Measurements from ENCODE around the gene GOLGA6D.
"Not testable (repeated sequence)": the region's sequence is repeated elsewhere in the genome, so short reads cannot be mapped to it uniquely, and the experiment has no call there.

GOLGA6D gene

DNA sequence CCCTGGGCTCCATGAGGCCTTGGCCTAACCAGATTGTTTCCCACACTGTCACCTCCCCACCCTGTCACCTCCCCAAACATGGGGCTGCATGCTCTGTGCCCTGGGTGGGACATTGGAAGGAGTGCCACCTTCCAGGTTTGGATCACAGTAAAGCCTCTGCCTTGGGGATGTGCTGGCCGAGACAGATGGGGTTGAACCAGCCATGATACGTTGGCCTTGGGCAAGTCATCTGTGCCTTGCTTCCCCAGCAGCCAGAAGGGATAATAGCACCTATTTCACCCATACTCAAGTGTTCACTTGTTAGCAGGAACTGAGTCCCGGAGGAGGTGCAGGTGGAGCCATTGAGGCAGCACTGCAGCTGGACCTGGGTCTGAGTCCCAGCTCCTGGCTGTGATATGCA, 7.0 kb upstream of the GOLGA6D start:
- in situ Hi-C loops (cut with HindIII; ENCODE audit: low sequenced_read_pairs): not testable (repeated sequence)

DNA sequence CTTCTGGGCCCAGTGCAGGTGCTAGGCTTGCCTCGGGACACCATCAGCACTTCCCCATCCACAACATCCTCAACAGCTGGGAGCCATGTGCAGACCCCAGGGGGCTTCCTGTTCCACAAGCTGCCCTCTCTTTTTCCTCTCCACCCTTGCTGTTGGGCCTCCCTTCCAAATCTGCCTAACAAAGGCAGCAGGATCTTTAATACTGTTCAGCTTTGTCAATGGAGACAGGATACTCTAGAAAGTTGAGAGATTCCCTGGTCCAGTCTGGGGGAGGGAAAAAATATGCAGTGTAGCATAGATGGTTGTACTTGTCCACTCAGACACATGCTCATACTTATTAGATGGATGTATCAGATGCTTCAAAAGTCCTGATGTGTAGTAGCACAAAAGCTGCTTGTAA, 4.1 kb upstream of the GOLGA6D start:
- in situ Hi-C loops (cut with HindIII; ENCODE audit: low sequenced_read_pairs): not testable (repeated sequence)

DNA sequence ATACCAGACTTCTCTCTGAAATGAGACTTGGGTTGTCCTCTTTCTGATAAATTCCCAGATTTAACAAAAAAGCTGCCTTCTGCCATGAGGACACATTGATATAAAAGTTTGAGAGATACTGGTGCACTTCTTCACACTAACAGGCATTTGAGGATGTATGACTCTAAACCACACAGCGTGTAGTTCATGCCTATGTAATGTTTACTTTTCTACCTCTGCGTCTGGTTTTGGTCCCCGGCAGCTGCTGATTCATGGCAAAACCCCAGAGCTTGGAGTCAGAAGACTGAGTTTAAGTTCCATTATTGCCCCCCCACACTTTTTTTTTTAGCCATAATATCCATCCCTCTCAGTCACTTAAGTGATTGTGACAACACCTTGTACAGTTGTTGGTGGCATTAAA, 1.5 kb downstream of the GOLGA6D start:
- in situ Hi-C loops (cut with HindIII; ENCODE audit: low sequenced_read_pairs): not testable (repeated sequence)

DNA sequence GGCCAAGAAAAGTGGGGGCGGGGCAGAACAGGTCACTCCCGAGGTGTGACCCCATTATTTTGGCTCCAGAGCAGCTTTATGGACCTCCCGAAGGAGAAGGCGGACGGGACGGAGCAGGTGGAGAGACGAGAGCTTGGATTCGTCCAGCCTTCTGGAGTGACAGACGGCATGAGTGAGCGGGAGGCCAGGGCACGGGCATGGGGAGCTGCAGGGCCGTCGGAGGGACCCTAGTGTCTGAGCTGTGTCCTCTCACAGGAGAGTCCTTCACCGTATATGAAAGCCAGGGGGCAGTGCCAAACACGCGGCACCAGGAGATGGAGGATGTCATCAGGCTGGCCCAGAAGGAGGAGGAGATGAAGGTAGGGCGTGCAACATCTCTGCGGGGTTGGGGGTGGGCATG, 11.0 kb downstream of the GOLGA6D start:
- in situ Hi-C loops (cut with HindIII; ENCODE audit: low sequenced_read_pairs): not testable (repeated sequence)

DNA sequence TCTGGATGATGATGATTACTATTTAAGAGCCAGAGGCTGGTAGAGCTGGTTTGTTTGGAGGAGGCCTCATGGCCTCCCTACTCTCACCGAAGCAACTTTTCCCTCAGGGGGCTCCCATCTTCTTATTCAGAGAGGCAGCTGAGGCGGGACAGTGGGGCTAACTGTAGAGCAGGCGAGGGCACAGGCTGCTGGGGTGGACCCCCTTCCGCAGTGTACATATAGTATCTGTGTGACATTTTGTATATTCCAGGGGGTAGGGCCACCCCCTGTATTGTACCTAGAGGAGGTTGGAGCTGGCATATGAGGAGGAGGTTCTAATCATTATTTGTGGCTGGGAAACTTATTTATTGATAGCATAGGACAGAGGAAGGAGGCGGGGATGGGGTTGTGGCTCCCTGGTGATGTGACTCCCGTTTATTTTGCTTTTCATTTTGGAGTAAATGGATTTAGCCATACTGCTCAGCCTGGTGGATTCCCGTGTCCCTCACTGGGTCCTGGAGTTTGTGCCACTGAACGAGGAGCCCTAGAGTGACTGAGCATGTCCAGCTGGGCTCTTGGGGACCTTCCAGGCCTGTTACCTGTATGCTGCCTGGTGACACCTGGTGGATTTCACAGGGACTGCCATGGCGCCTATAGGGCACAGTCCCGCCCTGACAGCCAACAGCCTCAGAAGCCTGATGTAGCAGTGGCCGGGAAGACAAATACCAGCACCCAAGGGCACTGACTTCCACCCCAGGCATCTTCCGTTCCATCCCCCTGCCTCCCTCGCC, 16.1 kb downstream of the GOLGA6D start:
- in situ Hi-C loops (cut with HindIII; ENCODE audit: low sequenced_read_pairs): not testable (repeated sequence)

DNA sequence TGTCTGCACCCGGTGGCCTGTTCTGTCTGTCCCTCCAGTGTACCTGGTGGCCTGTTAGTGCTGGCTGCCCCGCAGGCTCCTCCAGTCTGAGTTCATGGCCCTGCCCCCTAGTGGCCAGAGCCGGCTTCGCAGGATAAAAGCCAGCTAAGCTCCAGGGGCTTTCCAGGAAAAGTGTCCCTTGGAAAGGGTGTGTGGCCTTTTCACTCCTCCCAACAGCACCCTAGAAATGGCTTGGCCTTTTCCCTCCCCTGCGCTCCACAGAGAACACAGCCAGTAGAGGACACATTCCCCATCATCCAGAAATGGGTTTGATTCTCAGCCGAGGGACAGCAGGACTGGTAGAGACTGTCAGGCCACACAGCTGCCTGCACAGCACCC, 16.7 kb downstream of the GOLGA6D start:
- in situ Hi-C loops (cut with HindIII; ENCODE audit: low sequenced_read_pairs): not testable (repeated sequence)

DNA sequence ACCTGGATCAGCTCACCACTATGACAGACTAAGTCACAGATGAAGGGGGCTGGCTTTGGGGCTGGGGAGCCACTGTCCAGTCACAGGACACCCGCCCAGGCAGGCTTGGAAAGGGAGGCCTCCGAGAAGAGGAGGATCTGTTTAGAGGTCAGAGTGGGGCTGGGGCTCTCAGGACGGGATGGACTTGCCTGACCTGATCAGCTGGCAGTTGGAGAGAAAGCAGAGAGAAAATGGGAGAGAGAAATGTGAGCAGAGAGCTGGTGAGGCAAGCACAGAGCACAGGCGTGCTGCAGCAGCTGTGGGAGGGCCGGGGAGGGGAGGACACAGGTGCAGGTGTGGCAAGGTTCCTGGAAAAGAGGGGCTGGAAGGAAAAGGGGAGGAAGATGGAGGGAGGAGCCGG, 17.4 kb downstream of the GOLGA6D start:
- in situ Hi-C loops (cut with HindIII; ENCODE audit: low sequenced_read_pairs): loop anchor here (25.0 kb wide), 1 partner anchor 88 kb away; the partner anchor contains the start of gene C15orf39

DNA sequence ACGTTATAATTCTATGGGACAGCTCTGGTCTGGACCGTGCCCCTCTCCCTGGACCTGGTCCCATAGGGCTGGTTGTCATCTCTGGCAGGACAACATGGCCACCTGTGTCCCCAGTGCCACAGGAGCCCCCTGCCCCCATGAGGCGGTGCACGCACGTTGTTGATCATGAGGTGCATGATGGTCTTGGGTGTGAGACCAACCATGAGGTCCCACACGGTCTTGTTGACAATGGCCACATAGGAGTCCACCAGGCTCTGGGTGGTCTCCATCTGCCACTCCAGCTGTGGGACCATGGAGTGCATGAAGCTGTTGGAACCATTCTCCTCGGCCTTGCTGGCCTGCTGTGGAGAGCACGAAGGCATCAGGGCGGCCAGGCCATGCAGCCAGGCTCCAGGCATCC, 19.7 kb downstream of the GOLGA6D start:
- in situ Hi-C loops (cut with HindIII; ENCODE audit: low sequenced_read_pairs): loop anchor here (25.0 kb wide), 1 partner anchor 90 kb away; the partner anchor contains the start of gene C15orf39

DNA sequence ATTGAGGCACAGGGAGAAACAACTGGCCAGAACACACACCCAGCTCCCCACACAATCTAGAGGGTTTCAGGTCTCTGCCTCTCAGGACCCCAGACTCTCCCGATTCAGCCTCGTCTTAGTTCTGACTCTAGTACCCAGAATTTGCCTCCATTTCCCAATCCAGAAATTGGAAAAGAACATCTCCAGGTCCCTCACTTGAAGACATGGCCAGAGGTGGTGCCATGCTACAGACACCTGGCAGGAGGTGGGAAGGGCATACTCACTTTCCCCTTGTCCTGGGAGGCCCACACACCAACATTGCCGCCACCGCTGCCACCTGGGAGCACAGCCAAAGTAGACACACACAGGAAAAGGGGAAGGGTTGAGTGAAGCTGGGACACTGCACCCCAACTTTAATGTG, 20.1 kb downstream of the GOLGA6D start:
- in situ Hi-C loops (cut with HindIII; ENCODE audit: low sequenced_read_pairs): loop anchor here (25.0 kb wide), 1 partner anchor 90 kb away; the partner anchor contains the start of gene C15orf39

DNA sequence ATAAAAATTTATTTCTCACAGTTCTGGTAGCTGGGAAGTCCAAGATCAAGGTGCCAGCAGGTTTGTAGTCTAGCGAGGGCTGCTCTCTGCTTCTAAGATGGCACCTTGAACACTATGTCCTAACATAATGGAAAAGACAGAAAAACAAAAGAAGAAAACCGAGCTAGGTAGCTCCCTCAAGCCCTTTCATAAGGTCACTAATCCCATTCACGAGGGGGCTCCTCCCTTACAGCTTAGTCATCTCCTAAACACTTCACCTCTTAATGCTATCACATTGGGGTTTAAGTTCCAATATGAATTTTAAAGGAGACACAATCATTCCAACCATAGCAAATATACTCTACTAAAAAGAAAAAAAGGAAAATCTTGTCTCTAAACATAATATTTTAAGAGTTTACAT, 23.6 kb downstream of the GOLGA6D start:
- in situ Hi-C loops (cut with HindIII; ENCODE audit: low sequenced_read_pairs): loop anchor here (25.0 kb wide), 1 partner anchor 94 kb away; the partner anchor contains the start of gene C15orf39

DNA sequence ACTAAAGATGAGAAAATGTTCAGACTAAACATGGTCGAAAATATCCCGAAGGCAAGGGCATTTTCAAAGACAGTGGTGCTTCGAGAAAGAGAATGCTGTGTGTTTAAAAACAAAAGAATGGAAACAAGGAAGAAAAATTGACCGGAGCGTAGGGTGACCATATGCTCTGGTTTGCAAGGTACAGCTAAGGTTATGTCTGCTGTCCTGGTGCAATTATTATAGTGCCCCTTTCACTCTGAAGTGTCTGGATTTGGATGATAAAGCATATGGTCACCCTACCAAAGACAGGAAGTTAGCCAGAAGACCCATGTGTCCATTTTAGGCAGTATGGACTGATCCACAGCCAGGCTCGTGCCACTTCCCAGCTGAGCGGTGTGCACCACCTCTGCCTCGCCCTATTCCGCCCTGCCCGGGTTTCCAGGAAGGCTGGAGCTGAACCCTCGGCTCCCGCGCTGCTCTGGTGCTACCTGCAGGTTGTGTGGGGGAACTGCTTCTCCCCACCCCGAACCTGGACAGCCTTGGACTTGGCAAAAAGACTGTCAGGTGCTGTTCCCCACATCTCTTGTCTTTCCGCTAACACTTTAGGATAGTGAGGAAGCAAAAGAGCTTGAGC, 25.2 kb downstream of the GOLGA6D start:
- in situ Hi-C loops (cut with HindIII; ENCODE audit: low sequenced_read_pairs): loop anchor here (25.0 kb wide), 1 partner anchor 96 kb away; the partner anchor contains the start of gene C15orf39

DNA sequence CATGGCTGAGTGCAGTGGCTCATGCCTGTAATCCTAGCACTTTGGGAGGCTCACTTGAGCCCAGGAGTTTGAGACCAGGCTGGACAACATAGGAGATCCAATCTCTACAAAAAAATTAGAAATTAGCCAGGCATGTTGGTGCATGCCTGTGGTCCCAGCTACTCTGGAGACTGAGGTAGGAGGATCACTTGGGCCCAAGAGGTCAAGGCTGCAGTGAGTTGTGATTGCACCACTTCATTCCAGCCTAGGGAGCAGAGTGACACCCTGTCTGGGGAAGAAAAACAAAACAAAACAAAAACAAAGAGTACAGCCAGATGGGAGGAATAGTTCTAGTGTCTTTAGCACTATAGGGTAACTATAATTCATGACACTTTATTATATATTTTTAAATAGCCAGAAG, 27.1 kb downstream of the GOLGA6D start:
- in situ Hi-C loops (cut with HindIII; ENCODE audit: low sequenced_read_pairs): loop anchor here (25.0 kb wide), 1 partner anchor 97 kb away; the partner anchor contains the start of gene C15orf39

DNA sequence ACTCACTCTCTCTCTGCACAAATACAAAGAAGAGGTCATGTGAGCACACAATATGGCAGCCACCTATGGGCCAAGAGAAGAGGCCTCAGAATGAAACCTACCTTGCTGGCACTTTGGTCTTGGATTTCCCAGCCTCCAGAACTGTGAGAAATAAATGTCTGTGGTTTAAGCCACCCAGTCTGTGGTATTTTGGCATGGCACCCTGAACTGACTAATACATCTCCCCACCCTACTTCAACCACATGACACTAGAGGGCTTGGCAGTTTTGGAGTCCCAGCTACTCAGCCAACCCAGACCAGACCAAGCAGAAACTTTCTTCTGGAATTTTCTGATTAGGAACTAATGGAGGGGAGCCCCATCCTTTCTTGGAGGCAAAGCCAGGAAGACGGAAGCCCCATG, 29.9 kb downstream of the GOLGA6D start:
- in situ Hi-C loops (cut with HindIII; ENCODE audit: low sequenced_read_pairs): loop anchor here (25.0 kb wide), 1 partner anchor 100 kb away; the partner anchor contains the start of gene C15orf39

DNA sequence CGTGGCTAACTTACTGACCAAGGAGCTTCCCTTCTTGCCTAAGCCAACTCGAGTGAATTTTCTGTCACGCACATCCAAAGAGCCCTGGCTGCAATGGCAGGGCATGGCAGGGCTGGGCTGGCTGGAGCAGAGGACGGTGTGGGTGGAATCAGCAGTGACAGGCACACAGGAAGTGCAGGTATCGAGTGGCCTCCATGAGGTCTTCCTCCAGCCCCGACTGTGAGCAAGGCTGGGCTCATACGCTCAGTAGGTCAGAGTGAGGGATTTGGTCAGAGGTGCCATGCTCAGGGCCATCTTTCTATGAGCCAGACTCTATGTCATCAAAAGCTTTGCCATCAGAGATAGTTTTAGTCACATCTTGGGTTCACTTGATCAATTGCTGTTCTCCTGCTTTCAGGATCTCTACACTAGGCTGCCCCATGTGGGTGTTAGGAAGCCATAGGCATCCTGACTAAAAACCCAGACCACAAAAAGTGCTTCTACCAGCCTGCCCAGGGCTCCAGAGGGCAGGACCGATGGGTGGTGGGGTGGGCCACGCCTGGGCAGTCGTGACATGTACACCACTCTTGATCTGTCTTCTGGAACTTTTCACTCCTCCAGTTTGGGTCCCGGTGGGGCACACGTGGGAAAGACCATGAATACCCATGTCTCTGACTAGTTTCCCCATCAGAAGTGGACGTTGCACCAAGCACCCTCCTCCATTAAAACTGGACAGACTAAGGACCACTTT, 30.6 kb downstream of the GOLGA6D start:
- in situ Hi-C loops (cut with HindIII; ENCODE audit: low sequenced_read_pairs): loop anchor here (25.0 kb wide), 1 partner anchor 101 kb away; the partner anchor contains the start of gene C15orf39

DNA sequence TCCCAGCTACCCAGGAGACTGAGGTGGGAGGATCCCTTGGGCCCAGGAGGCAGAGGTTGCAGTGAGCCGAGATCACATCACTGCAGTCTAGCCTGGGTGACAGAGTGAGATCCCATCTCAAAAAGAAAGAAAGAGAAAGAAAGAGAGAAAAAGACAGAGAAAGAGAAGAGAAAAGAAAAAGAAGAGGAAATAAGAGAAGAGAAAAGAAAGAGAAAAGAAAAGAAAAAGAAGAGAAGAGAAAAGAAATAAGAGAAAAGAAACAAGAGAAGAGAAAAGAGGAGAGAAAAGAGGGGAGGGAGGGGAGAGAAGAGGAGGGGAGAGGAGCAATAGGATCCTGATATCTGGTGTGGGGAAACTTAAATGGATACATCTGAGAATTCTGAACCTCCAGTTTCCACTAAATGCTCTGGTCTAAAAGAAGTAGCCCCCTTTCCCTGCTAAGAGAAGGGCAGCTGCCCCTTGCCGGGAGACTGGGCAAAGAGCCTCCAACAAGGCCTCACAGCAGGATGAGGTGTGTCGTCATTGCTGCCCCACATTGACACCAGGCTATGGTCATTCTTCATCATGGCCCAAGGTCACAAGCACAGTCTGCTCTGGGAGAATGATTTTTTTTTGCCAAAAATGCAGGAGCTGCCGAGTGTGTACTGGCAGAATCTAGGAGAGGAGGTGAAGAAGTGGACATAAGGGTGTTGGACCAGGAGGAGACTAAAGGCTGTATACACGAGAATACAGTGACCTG, 32.1 kb downstream of the GOLGA6D start:
- in situ Hi-C loops (cut with HindIII; ENCODE audit: low sequenced_read_pairs): loop anchor here (25.0 kb wide), 1 partner anchor 102 kb away; the partner anchor contains the start of gene C15orf39

DNA sequence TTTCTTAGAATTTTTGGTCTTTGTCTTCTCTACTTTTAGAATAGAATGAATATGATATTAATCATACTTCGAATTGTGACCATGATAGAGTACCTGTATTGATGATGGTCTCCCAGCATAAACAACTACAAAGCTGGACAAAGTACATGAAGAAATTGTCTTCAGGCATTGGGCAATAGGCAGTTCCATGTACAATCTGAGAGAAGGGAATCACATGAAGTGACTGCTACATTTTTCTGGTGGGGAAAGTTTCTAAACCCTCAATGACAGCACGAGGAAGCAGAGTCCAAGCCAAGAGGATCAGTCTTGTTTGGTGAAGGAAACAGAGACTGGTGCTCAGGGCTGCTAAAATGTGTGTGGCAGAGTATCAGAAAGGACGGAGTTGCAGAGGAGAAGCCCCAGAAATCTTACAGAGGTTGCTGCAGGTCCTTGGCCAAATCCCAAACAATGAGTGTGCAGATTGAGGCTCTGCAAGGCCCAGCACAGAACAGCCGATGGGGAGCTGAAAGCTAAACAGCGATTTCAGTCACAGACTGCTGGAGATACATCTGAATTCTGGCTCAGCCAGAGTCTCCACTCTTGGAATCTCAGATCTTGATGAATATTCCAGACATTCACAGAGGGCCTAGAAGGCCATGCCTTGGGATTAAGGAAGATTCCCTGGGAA, 36.7 kb downstream of the GOLGA6D start:
- in situ Hi-C loops (cut with HindIII; ENCODE audit: low sequenced_read_pairs): loop anchor here (25.0 kb wide), 1 partner anchor 107 kb away; the partner anchor contains the start of gene C15orf39

DNA sequence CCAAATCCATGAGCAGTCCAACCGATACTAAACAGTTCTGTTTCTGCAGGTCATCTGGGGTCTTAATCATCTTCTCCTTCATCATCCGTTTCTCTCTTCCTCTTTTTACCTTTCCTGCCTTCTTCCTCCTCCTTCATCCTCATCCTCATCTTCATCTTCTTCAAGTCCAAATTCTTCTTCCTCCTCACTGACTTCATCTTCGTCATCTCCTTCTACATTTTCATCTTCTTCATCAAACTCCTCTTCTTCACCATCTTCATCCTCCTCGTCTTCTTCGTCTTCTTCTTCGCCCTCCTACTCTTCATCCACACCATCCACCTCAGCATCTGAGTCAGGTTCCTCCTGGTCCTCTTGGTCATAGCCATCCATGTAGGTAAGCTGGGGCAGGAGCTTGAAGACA, 39.1 kb downstream of the GOLGA6D start:
- in situ Hi-C loops (cut with HindIII; ENCODE audit: low sequenced_read_pairs): loop anchor here (25.0 kb wide), 1 partner anchor 109 kb away; the partner anchor contains the start of gene C15orf39

DNA sequence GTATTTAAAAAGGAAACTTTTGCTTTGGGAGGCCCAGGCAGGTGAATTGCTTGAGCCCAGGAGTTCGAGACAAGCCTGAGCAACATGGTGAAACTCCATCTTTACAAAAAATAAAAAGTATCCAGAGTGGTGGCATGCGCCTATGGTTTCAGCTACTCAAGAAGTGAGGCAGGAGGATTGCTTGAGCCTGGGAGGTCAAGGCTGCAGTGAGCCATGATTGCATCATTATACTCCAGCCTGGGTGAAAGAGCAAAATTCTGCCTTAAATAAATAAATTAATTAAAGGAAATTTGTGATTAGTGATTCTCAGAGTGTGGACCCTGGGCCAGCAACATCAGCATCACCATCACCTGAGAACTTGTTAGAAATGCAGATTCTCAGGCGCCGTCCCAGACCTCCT, 43.3 kb downstream of the GOLGA6D start:
- in situ Hi-C loops (cut with HindIII; ENCODE audit: low sequenced_read_pairs): no loop called here

DNA sequence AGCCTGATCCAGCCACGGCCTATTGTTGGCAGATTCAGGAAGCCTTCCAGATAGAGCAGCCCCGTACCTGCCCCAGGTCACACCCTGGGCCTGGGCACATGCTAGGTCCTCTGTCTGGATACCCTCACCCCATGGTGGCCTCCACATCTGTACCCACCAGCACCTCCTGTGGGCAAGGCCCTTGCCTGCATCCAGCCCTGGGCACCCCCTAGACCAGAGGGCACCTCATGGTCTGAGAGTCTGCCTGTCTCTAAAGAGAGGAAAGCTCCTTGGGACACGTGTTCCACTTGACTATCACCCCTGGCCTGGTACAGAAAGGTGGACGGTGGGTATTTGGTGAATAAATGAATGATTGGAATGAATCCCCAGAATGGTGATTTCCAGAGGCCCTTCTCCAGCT, 44.4 kb downstream of the GOLGA6D start:
- in situ Hi-C loops (cut with HindIII; ENCODE audit: low sequenced_read_pairs): no loop called here

DNA sequence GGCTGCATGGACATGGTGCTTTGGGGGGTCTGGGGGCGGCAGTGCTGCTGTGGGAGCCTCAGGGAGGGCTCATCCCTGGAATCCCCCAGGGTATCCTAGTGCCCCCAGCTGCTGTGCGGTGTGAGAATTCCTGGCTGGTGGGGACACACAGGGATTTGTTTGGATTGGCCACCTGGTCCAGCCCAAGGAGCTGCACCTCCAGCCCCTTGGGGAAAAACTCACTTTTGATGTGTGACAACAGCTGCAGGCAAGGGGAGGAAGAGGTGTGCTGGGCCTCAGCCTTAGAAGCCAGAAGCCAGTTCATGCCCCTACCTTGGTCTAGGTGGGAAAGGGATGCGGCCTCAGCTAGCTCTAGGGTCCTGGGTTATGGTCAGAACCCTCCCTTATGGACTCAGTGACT, 44.9 kb downstream of the GOLGA6D start:
- in situ Hi-C loops (cut with HindIII; ENCODE audit: low sequenced_read_pairs): no loop called here

Data from endothelial cell of hepatic sinusoid (primary cell).